ENCODE data around the gene INPP5A.
A peak's percentile ranks its signal among the peaks of the same experiment; 100 is the strongest.

Gene INPP5A

GRCh38 chr10:132518572-132519381 lies 18.8 kb upstream of the INPP5A start:
- peak in 1 of 14 donors; percentile 72 for DNase-seq

GRCh38 chr10:132519382-132520176 lies 18.0 kb upstream of the INPP5A start:
- no peak for DNase-seq

- no peak for DNase-seq
Measured at GRCh38 chr10:132520177-132520811, 17.3 kb upstream of the INPP5A start.

GRCh38 chr10:132521041-132521465 lies 16.5 kb upstream of the INPP5A start:
- no peak for DNase-seq

GRCh38 chr10:132521466-132522102 lies 16.0 kb upstream of the INPP5A start:
- no peak for DNase-seq

- no peak for DNase-seq
Measured at GRCh38 chr10:132522521-132523411, 14.8 kb upstream of the INPP5A start.

GRCh38 chr10:132523561-132524442 lies 13.8 kb upstream of the INPP5A start:
- no peak for DNase-seq

GRCh38 chr10:132524443-132525285 lies 12.9 kb upstream of the INPP5A start:
- no peak for DNase-seq

GRCh38 chr10:132526676-132527075 lies 10.9 kb upstream of the INPP5A start:
- DNase-seq, result no peak

- no peak for DNase-seq
Measured at GRCh38 chr10:132527339-132528063, 10.1 kb upstream of the INPP5A start.

GRCh38 chr10:132528064-132528691 lies 9.4 kb upstream of the INPP5A start:
- DNase-seq, result no peak

- no peak for DNase-seq
Measured at GRCh38 chr10:132532179-132532578, 5.4 kb upstream of the INPP5A start.

- no peak for DNase-seq
Measured at GRCh38 chr10:132532749-132533560, 4.6 kb upstream of the INPP5A start.

- no peak for DNase-seq
Measured at GRCh38 chr10:132533571-132534260, 3.9 kb upstream of the INPP5A start.

- DNase-seq, result no peak
Measured at GRCh38 chr10:132534391-132535064, 3.1 kb upstream of the INPP5A start.

- no peak for DNase-seq
Measured at GRCh38 chr10:132535065-132535651, 2.4 kb upstream of the INPP5A start.
